ENCODE data around the gene FBXW8.

FBXW8 gene

DNA sequence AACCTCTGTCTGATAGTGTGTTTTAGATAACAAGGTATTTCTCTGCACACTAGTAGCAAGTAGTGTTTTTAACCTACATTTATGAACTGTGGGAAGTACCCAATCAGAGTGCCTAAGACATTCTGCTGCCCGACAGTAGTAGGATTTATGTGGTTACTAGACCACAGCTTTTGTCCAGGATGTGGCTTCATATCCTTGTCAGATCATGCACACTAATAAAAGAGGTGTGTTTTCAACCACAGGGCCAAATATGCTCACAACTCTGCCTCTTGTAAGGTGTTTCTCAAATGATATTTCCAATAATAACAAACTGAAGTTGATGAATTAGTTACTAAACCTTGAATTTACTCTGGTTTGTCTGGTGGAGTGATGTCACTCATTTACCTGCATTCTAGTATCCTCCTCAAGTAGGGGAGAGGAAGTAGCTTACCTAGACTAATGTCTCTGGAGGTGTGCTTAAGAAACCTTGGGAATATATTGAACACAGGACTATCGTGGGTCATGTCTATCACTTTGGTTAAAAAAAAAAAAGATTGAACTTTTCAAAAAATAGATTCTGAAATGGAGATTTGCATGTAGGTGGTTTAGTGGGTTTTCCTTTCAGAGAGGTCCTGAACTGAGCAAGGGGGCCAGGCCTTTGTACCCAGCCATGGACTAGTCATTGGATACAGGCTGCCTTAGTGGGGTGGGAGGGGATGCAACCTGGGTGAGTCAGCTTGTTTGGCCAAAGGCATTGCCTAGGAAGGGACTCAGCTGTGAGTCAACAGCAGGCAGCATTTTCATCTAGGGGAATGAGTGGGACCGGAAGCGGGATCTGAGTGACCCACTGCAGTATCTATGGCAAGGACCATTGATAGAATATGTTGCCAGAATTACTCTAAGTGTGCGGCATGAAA, 14.1 kb downstream of the FBXW8 start:
- peak; percentile 67 for DNase-seq (ENCODE audit: low read depth)

DNA sequence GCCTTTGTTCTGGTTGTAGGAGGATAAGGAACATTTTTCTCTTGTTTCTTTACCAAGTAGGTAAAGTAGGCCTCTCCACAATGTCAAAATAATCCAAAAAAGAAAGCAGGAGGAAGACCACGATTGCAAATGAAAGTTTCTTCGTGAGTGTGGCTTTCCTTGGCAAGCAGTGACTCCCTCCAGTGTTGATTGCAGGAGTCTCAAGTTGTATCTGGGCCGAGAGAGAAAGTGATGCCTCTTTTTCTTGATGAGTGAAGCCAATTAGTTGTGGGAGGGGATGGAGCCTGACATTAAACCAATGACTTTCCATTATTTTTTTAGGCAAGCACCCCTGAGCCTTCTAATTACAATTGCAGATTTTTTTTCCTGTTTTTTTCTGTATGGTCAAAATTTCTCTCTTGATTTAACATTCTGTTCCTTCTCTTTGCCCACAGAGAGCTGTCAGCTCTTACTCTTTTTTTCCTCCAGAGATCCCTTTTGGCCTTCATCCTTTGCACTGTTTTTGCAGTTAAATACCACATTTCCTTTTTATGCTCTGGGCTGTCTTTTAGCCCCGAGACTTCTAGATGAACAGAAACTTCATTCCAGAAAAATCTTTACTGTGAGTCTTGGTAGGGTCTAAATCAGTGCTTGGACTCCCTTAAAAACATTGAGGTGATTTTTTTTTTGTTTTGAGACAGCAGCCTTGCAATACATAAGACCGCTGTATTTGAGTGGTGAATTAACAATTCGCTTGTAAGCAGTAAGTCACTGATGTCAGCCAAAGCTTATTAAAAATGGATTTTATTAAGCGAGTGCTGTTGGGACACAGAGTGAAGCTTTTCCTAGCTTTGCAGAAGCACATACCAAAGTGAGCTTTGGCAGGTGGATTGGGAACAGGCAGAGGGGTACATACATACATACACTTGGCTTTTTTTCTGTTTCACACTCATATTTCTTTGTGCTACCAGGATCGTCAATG, 15.8 kb downstream of the FBXW8 start:
- no peak for DNase-seq (ENCODE audit: low read depth)

DNA sequence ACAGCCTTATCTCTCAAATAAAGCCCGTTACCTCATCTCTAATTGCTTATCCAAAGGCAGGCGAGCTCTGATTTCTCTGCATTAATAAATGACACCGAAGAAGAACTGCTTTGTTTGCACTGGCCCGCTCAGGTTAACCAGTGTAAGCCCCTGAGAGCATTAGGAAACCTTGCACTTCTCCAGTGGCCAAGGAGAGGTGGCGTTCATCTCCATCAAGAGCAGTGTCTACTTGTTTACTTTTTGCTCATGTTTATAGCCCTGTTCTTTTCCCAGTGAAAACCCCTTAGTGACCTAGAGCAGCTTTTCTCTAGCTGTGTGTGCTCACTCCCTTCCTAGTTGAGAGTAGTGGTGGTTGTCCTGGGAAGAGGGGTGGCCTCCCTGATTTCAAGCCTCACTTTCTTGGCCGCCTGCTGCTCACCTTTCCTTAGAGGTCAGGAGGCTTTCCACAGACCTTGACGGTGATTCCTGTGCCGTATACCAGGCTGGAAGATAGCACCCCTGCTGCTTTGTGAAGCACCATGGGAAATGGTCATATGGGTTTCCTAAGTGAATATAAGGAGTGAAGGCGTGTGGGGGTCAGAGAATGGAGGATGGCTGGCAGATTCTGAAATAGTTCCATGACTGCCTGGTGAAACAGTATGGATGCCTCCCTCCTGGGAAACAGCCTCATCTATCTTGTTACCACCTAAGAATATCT, 16.6 kb downstream of the FBXW8 start:
- DNase-seq (ENCODE audit: low read depth) = no peak

DNA sequence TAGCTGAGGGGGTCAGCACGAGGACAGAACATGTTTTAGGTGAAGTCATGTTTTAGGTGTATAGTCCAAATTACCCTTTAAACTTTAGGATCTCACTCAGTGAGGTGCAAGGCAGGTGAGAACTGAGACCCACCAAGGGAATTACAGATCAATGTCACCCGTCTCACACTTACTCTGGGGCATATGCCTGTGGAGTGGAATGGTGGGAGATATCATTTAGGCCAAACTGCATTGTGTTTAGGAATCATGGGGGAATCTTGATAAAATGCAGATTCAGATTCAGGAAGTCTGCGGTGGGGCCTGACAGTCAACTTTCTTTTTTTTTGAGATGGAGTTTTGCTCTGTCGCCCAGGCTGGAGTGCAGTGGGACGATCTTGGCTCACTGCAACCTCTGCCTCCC, 17.8 kb downstream of the FBXW8 start:
- no peak for DNase-seq (ENCODE audit: low read depth)

DNA sequence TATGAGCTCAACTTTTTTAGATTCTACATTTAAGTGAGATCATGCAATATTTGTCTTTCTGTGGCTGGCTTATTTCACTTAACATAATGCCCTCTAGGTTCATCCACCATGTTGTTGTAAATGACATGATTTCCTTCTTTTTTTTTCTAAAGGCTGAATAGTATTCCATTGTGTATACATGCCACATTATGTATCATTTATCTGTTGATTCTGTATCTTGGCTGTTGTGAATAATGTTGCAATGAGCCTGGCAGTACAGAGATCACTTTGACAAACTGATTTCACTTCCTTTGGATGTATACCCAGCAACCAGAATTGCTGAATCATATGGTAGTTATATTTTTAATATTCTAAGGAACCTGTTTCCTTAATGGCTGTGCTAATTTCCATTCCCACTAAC, 19.1 kb downstream of the FBXW8 start:
- no peak for DNase-seq (ENCODE audit: low read depth)

DNA sequence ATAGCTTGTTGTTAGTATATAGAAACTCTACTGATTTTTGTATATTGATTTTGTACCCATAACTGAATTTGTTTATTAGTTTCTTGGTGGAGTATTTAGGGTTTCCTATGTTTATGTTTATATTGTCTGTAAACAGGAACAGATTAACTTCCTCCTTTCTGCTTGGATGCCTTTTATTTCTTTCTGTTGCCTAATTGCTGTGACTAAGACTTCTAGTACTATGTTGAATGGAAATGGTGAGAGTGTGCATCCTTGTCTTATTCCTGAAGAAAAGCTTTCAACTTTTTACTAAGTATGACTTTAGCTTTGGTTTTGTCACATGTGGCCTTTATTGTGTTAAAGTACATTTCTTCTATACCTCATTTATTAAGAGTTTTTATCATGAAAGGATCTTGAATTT, 20.9 kb downstream of the FBXW8 start:
- no peak for DNase-seq (ENCODE audit: low read depth)

DNA sequence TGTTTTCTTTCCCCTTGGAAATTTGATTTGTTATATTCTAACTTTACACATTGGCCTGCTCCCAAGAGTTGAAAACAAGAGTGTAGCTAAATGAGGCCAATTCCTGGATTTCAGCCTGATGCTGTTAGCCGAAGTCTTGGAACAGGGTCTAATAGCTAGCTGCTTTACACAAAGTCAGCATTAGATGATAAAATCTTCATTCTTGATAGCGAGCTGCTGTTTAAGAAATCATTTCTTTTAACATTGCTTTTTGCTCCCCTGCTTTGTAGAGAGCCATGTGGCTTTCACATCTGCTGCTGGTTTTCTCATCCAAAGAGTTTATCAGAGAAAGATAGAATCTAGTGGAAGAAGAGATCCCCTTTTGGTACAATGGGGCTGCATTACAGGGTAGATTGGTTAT, 22.3 kb downstream of the FBXW8 start:
- no peak for DNase-seq (ENCODE audit: low read depth)

DNA sequence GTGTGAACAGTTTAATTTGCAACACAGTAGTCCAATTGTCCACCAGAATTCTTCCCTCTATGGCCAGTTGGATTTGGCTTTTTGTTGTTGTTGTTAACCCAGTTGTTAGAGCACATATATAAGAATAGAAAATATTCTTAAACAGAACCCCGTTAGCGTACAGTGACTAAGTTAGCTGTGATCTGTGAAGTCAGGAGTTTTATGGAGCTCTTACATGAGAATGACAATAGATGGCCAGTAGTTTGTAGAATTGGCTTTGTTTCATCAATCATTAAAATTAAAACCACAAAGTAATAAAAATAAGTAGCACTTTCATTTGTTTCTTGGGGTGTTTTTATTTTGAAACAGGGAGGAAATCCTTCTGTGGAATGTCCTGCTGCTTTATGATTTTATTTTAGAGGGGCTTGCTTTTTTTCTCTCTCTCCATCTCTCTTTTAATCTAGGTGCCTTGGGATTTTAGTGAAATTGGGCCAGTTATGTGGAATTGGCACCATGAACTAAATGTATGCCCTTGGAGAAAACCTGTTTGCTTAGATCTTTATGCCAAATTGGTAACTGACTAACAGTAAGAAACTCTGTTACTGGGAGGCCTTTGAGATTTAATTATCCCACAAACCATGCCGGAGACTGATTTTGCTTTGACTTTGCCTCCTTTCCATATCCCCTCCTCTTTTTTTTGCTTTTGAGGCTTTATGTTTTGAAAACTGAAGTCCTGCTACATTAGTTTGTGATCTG, 22.9 kb downstream of the FBXW8 start:
- DNase-seq (ENCODE audit: low read depth) = no peak

DNA sequence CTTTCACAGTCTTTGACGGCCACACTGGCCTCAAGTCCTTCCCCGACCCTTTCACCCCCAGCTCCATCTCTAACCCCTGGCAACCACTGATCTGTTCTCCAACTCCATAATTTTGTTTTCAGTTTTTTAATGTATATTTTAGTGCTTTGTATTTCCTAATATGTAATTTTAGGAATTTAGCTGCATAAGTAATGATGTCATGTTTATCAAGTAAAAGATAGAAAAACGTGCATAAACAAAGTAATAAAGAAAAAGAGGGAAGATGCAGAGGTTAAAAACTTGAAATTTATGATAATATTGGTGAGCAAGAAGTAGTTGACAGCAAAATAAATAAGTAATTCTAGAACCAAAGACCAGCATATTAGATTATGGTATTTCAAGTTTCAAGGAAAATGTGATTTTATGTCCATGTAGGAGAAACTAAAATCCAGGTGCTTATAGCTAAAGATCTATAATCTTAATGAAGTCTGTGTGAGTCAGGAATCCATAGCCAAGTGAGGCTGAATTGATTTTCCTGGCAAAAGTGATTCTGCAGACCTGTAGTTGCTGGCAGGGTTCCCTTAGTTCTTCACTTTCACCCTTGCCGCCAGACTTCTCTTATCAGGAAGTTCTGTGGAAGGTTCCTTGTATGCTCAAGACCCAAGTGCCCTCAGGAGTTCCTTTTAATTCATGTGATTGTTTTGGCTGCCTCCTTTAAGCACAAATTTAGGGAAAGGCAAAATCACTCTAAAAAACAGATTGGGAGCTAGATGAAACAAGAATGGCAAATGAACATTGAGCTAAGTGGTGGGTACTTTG, 24.4 kb downstream of the FBXW8 start:
- no peak for DNase-seq (ENCODE audit: low read depth)

DNA sequence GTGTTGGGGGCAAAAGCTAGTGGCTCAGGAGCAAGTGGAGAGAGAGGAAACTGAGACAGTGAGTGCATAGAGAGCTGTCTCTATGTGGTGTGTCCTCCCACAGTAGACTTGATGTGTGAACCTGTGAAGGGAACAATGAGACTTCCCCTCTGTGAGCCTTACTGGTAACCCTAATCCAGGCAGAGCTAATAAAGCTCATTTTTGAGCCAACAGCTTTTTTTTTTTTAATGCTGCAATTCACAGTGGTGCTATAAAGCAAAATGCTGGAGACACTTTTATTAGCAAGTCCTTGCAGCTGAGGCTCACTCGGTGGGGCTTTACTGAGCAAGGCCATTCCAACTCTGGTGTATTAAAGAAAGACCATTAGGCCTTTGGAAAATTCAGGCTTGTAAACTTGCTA, 26.9 kb downstream of the FBXW8 start:
- no peak for DNase-seq (ENCODE audit: low read depth)

DNA sequence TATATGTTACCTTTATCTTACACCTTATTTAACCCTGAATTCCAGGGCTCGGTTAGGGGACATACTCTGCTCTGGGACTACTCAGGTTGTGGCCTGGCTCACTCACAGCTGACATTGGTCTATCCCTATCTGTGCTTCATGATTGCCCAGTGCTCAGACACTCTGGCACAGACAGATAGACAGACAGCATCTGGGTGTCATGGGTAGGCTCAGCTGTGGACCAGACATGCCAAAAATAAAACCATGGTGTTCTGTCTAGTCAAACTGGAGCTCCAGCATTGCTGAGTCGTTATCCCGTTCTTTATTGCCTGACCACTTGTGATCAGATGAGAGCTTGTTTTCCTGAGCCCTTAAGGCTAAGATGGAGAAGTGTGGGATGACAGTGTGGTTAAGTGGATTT, 29.0 kb downstream of the FBXW8 start:
- DNase-seq (ENCODE audit: low read depth) = no peak

DNA sequence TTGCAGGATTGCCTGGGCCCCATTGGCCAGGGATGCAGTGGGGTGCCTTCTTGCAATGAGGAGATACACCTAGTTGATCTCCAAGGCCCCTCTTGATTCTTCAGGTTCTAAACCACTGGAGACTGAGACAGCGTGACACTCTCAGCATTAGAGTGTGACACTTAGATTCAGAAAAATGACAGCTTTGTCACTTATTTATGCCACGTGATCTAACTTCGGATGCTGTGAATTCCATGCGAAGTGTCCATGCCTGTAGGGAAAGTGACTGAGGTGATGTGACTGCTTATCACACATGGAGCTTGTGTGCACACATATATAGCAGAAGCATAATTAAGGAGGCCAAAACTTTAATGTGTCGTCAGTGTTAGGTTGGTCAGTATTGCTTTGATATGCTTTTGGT, 30.4 kb downstream of the FBXW8 start:
- DNase-seq (ENCODE audit: low read depth) = no peak

DNA sequence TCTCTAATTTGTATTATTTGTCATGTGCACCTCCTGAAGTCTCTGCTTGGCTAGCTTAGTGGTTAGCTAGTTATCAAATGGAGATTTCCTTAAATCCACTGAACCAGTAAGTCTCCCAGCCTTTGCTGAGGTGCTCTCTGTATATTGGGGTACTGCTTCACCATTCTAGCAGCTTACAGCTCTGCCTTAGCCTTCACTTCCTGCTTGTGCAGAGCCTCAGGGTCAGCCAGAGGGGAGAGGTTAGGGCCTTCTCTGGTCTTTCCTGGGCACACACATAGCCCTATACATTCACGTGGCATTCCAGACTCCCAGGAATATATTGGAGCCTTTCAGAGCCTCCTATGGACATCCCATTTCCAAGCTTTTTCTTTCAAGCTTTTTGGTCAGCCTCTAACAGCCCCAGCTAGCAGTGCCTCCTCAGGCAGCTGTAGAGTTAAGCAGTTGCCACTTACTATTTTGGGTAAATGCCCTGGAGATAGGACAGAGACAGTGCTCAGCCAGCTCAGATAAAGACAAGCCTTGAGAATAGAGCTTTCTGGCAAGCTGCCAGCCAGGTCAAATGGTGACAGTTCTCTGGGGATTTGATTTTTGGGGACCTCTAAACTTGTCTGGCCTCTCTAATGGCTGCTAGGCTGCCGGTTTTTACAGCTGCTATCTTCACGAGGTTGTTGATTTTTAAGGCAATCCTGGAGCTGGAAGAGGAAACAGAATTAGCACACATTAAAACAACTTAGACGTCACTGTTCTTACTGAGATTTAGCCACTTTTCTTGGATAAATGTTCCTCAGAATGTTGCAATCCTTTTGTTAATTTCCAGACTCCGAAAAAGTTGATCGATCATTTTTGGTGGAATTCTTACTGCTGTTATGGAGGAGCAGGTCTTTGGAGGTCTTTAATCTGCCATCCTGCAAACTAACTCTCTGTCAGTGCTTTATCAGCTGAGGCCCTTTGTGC, 32.9 kb downstream of the FBXW8 start:
- DNase-seq (ENCODE audit: low read depth) = no peak

DNA sequence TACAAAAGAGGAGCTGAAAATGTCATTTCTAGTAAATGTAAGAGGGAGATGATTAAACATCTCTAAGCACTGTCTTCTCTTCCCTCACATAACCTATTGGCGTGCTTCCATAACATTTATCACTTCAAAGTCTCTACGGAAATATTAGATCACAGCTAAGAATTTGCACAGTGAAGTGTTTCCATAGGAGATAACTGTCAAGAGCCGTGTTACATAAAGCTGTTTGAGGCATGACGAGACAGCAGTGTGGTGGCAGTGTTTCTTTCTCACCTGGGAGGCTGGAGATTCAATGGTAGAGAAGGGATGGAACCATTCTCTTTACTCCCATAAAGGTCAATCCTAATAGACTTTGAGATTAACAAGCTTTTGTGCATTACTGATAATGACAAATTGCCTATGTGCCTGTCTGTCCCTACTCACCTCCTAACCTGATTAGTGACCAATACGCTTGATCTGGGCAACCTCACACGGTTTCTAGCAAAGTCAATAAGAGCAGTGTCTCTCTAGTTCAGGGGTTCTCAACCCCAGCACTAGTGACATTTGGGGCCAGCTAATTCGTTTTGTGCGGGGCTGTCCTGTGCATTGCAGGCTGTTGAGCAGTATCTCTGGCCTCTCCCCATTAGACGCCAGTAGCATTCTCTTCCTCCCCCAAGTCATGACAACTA, 35.3 kb downstream of the FBXW8 start:
- no peak for DNase-seq (ENCODE audit: low read depth)

DNA sequence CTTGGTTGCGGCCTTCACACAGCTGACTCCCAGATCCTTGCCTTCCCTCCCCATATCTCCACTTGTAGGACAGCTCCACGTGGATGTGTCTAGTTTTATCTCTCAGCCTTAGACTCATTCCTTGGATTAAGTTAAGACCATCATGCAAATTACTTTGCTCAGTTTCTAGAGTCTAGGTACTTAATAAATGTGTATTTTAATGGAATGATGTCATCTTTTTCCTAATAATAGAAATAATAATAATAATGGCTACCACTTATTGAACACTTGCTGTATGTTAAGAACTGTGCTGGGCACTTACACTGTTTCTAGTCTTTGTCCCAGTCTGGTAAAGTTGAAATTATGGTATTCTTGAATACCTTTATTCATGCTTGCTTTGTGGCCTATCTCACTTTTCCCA, 37.5 kb downstream of the FBXW8 start:
- DNase-seq (ENCODE audit: low read depth) = no peak

DNA sequence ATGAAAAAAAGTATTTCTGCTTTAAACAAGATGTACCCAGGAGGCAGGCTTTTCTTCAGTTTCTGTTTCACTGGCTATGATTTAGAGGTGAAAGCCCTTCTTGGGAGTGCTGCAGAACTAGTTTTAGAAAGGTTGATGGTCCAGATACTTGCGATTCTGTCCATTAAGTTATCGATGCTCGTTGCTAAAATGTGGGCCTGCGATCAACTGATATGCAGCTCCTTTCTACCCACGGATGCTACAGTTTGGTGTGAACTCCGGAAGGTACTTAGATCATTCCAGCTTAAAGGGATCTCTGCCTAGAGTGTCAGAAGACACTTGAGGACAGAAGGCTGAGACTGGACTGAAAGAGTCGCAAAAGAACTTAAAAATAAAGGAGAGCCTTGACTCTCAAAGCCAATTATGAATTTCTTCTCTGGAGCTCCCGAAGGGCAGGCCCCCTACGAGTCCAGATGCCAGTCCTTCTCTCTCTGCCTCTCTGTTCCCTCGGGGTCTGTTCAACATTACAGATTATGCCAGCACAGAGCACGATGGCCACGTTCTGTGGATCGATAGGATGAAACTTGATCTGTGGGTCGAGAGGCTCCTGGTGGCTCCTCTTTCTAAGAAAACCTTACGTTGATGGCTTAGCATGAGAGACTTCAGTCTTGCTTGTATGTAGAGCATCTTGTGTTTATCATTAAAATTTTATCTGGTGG, 40.0 kb downstream of the FBXW8 start:
- DNase-seq (ENCODE audit: low read depth) = no peak

DNA sequence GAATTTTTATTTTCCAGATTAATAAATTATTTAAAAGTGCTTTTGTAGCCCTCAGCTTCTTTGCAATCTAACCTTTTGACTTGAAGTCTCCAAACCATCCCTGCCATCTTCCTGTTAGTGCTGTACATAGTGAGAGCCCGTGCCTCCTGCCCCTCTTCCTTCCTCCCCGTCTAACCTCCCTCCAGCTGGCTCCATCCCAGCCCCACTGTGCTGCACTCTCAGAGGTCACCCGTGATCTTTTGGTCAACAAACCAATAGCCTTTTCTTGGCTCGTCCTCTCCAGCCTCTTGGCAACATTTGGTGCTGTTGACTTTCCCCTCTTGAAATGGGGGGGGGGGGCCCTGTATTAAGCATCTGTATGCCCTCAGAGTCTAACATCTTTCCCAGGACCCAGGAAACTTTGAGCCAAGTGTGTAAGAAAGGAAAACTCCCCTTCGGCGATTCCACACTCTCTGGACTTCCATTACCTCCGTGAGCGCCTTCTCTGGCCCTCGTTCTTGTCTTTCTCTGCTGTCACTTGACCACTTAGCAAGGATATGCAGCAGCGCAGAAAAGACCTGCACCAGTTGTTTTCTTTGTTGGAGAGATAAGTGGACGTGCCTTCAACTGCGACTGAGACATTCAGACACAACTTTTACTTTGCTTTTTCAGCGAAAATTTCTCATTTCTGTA, 44.1 kb downstream of the FBXW8 start:
- DNase-seq (ENCODE audit: low read depth) = no peak
